IMR-90 (cell line): ENCODE results near the gene SERINC3. TPM values are rescaled to one million over a fixed set of nuclear protein-coding genes. Genes with fewer than 3 reads are reported as not detected.

Source experiments
- ATAC-seq: fragments of 200-7000 bp; cut with Tn5 transposase; 2 replicates; pipeline ENCODE4 v1.9.1; 2020; ENCODE audit warnings: low read depth, mild to moderate bottlenecking, moderate library complexity
- BruUV-seq: library from RNA; stranded (reverse); fragments of 400-500 nt; replicated peaks from 2 replicates; lab custom pipeline; 2021; lab: Mats Ljungman, UMichigan
- CTCF ChIA-PET: fragments of 300-600 bp; formaldehyde crosslinking; extraction: SDS; loops from one replicate; lab custom pipeline; 2021; ENCODE audit warnings: antibody characterized with exemption; lab: Yijun Ruan, JAX
- POLR2A ChIA-PET: fragments of 300-600 bp; sonication (Branson Sonifier 250); formaldehyde crosslinking; loops from one replicate; lab custom pipeline; 2022; ENCODE audit warnings: antibody characterized with exemption; ENCODE audit not compliant: unreplicated experiment; lab: Charles Lee
- DNase-seq: peaks from one replicate; pipeline ENCODE4 v3.0.0; 2013
- H2AFZ ChIP-seq: replicated peaks from 2 replicates; pipeline ENCODE3; 2013; ENCODE audit warnings: low read length, mild to moderate bottlenecking; ENCODE audit not compliant: poor library complexity
- H2AK5ac ChIP-seq: 2 replicates; pipeline ENCODE4 v1.6.1; 2013; ENCODE audit warnings: low read depth, low read length, inconsistent platforms
- H2AK9ac ChIP-seq: replicated peaks from 2 replicates; pipeline ENCODE3; 2013; ENCODE audit warnings: mild to moderate bottlenecking, low read depth, low read length, moderate library complexity; ENCODE audit not compliant: poor library complexity
- H2BK120ac ChIP-seq: 2 replicates; pipeline ENCODE4 v1.6.1; 2013; ENCODE audit warnings: low read depth, low read length, inconsistent platforms
- H2BK15ac ChIP-seq: 3 replicates; pipeline ENCODE4 v1.6.1; 2013; ENCODE audit warnings: low read depth, low read length, inconsistent platforms
- H2BK20ac ChIP-seq: 2 replicates; pipeline ENCODE4 v1.6.1; 2013; ENCODE audit warnings: low read depth, mild to moderate bottlenecking, inconsistent platforms, low read length, moderate library complexity
- H2BK5ac ChIP-seq: 2 replicates; pipeline ENCODE4 v1.6.1; 2013; ENCODE audit warnings: mild to moderate bottlenecking, low read depth, low read length, inconsistent platforms; ENCODE audit not compliant: poor library complexity, severe bottlenecking
- H3K14ac ChIP-seq: replicated peaks from 2 replicates; pipeline ENCODE4 v1.6.1; 2013; ENCODE audit warnings: low read depth, low read length, inconsistent platforms
- H3K18ac ChIP-seq: 2 replicates; pipeline ENCODE4 v1.6.1; 2013; ENCODE audit warnings: low read depth, low read length, control low read depth
- H3K23ac ChIP-seq: 2 replicates; pipeline ENCODE4 v1.6.1; 2013; ENCODE audit warnings: low read depth, low read length, inconsistent platforms
- H3K27ac ChIP-seq: 2 replicates; pipeline ENCODE4 v1.5.1; 2013; ENCODE audit warnings: mild to moderate bottlenecking, control low read depth, low read length; ENCODE audit not compliant: insufficient read depth
- H3K27me3 ChIP-seq: 2 replicates; pipeline ENCODE4 v1.6.1; 2013; ENCODE audit warnings: low read length; ENCODE audit not compliant: control insufficient read depth, insufficient read depth
- H3K36me3 ChIP-seq: 2 replicates; pipeline ENCODE4 v1.6.1; 2013; ENCODE audit warnings: low read length, mixed read lengths; ENCODE audit not compliant: control insufficient read depth, insufficient read depth
- H3K4ac ChIP-seq: 2 replicates; pipeline ENCODE4 v1.6.1; 2013; ENCODE audit warnings: low read depth, low read length, inconsistent platforms
- H3K4me1 ChIP-seq: 2 replicates; pipeline ENCODE4 v1.6.1; 2013; ENCODE audit warnings: low read length, mixed read lengths; ENCODE audit not compliant: control insufficient read depth, insufficient read depth
- H3K4me2 ChIP-seq: 2 replicates; pipeline ENCODE4 v1.6.1; 2013; ENCODE audit warnings: low read depth, mild to moderate bottlenecking, control low read depth, low read length, moderate library complexity
- H3K4me3 ChIP-seq: 2 replicates; pipeline ENCODE4 v1.5.1; 2013; ENCODE audit warnings: low read depth, mild to moderate bottlenecking, control low read depth, low read length, moderate library complexity; ENCODE audit not compliant: insufficient read depth
- H3K56ac ChIP-seq: 2 replicates; pipeline ENCODE4 v1.6.1; 2013; ENCODE audit warnings: low read length, inconsistent platforms; ENCODE audit not compliant: insufficient read depth; ENCODE audit errors: extremely low read depth
- H3K79me1 ChIP-seq, 2 experiments: 2 replicates each; pipeline ENCODE4 v1.6.1; 2013; ENCODE audit warnings: low read length in 2 of 2, inconsistent platforms in 1 of 2, low read depth in 1 of 2
- H3K9ac ChIP-seq: 2 replicates; pipeline ENCODE4 v1.6.1; 2013; ENCODE audit warnings: low read depth, low read length, control low read depth
- H3K9me1 ChIP-seq: 2 replicates; pipeline ENCODE4 v1.6.1; 2013; ENCODE audit warnings: low read length, inconsistent platforms; ENCODE audit not compliant: insufficient read depth
- H3K9me3 ChIP-seq: 2 replicates; pipeline ENCODE4 v1.6.1; 2013; ENCODE audit warnings: low read length; ENCODE audit not compliant: control insufficient read depth, insufficient read depth
- H4K20me1 ChIP-seq: 2 replicates; pipeline ENCODE4 v1.6.1; 2013; ENCODE audit warnings: low read length, inconsistent platforms; ENCODE audit not compliant: insufficient read depth
- H4K5ac ChIP-seq: 2 replicates; pipeline ENCODE4 v1.6.1; 2013; ENCODE audit warnings: mild to moderate bottlenecking, low read depth, low read length, control low read depth
- H4K8ac ChIP-seq, 2 experiments: 2 replicates each; pipeline ENCODE4 v1.6.1; 2013; ENCODE audit warnings: low read depth in 2 of 2, low read length in 2 of 2, control low read depth in 1 of 2, inconsistent platforms in 1 of 2
- H4K91ac ChIP-seq: 2 replicates; pipeline ENCODE4 v1.6.1; 2013; ENCODE audit warnings: low read depth, low read length, inconsistent platforms; ENCODE audit not compliant: insufficient read depth
- CEBPB ChIP-seq: IDR thresholded peaks from 2 replicates; pipeline ENCODE4 v1.6.1; 2012; ENCODE audit warnings: low read depth, low read length, improper control_type of control experiment
- ELK1 ChIP-seq: fragments of 150-350 bp; IDR thresholded peaks from 2 replicates; pipeline ENCODE4 v1.6.1; 2016; ENCODE audit warnings: low read depth, mild to moderate bottlenecking, low read length, moderate library complexity, borderline replicate concordance
- MAZ ChIP-seq: IDR thresholded peaks from 2 replicates; pipeline ENCODE4 v1.6.1; 2012; ENCODE audit warnings: low read depth, mild to moderate bottlenecking, low read length, improper control_type of control experiment, moderate library complexity, borderline replicate concordance
- POLR2A ChIP-seq: IDR thresholded peaks from 2 replicates; pipeline ENCODE4 v1.6.1; 2012; ENCODE audit warnings: mild to moderate bottlenecking, low read depth, low read length
- RAD21 ChIP-seq: IDR thresholded peaks from 2 replicates; pipeline ENCODE4 v1.6.1; 2012; ENCODE audit warnings: low read length, improper control_type of control experiment
- RFX5 ChIP-seq: IDR thresholded peaks from 2 replicates; pipeline ENCODE4 v1.8.0; 2012; ENCODE audit warnings: low read depth, mild to moderate bottlenecking, low read length, moderate library complexity
- USF2 ChIP-seq: fragments of 150-350 bp; IDR thresholded peaks from 2 replicates; pipeline ENCODE4 v1.6.1; 2017; ENCODE audit warnings: mild to moderate bottlenecking, antibody characterized with exemption, low read length, low read depth
- WGBS, 2 experiments: methylation state at CpG; one replicate each; pipeline versions ENCODE4 v1.1.5 to v1.1.7; 2013; ENCODE audit warnings: missing lambda C conversion rate in 2 of 2; ENCODE audit not compliant: insufficient read length in 1 of 2; ENCODE audit errors: extremely low coverage in 2 of 2; 5-methylcytosine and 5-hydroxymethylcytosine counted together
- dilution Hi-C: fragments of 300-500 bp; cut with HindIII; formaldehyde crosslinking; loops from one replicate; pipeline ENCODE4 v1.14.3; 2018; ENCODE audit warnings: low sequenced_read_pairs; ENCODE audit not compliant: unreplicated experiment
- in situ Hi-C: fragments of 300-500 bp; cut with MboI; formaldehyde crosslinking; loops from 3 replicates; pipeline ENCODE4 v1.14.3; 2019; ENCODE audit warnings: low sequenced_read_pairs, inconsistent platforms, mixed read lengths
- intact Hi-C: fragments of 100-400 bp; cut with micrococcal nuclease; formaldehyde crosslinking; loops from 2 replicates; pipeline ENCODE4 v1.10.0; 2022
- polyA plus RNA-seq, 3 experiments: library from polyadenylated mRNA; depleted of rRNA; stranded (reverse); fragments of >200 nt; gene quantifications; 2 replicates each; pipeline ENCODE4 v1.2.3, GENCODE V29; 2012; ENCODE audit warnings: low replicate concordance in 1 of 3
- total RNA-seq: library from RNA; depleted of rRNA; stranded (reverse); fragments of >200 nt; gene quantifications from 2 replicates; pipeline ENCODE4 v1.2.3, GENCODE V29; 2012
- TF ChIP-seq, protein P1 (sequence below): conservative IDR thresholded peaks from 2 replicates; pipeline ENCODE4 v1.5.1; 2012; ENCODE audit warnings: mild to moderate bottlenecking, low read depth, low read length, improper control_type of control experiment

SERINC3 gene
- total and polyA plus RNA-seq, 2 of the 4 experiments (the other 2 are of a cell fraction) = 101 to 132 TPM

GRCh38 chr20:44448753-44449546 is 72.9 kb downstream of the SERINC3 start:
- Histone ChIP-seq H3K9ac (no peak overlapping the region), H4K91ac (no peak overlapping the region), H2AFZ (no peak overlapping the region), H4K8ac (no peak overlapping the region), H3K9me3 (no peaks in the 10 kb centered on the region; the same call in 1 of the 2 replicates), H2AK5ac (no peak overlapping the region), H3K4me1 (peaks cover 2% of the 10 kb centered on the region; the same call in 1 of the 2 replicates), H2BK20ac (no peak overlapping the region), H3K79me1 (no peaks in the 10 kb centered on the region), H4K20me1 (no peaks in the 10 kb centered on the region), H3K23ac (no peak overlapping the region), H3K4me3 (no peak overlapping the region), H3K4ac (no peak overlapping the region), H2AK9ac (no peak overlapping the region), H3K14ac (no peak overlapping the region), H3K4me2 (no peak overlapping the region), H2BK15ac (no peak overlapping the region), H2BK5ac (no peak overlapping the region), H3K36me3 (no peaks in the 10 kb centered on the region), H3K27me3 (peaks cover 34% of the 10 kb centered on the region), H4K5ac (no peak overlapping the region), H3K9me1 (no peaks in the 10 kb centered on the region), H2BK120ac (no peak overlapping the region), H3K27ac (no peak overlapping the region), H3K18ac (no peak overlapping the region), H3K56ac (no peak overlapping the region)
- no TSS peak for BruUV-seq
- intact Hi-C loops = no loop called here
- ATAC-seq = no peak
- in situ Hi-C loops = no loop called here
- CTCF ChIA-PET = no interaction called here
- dilution Hi-C loops = no loop called here
- TF ChIP-seq RAD21 = no peak
- TF ChIP-seq CEBPB = no peak
- TF ChIP-seq POLR2A = no peak
- TF ChIP-seq USF2 = no peak
- TF ChIP-seq MAZ = no peak
- no peak for TF ChIP-seq ELK1
- TF ChIP-seq, protein P1, sequence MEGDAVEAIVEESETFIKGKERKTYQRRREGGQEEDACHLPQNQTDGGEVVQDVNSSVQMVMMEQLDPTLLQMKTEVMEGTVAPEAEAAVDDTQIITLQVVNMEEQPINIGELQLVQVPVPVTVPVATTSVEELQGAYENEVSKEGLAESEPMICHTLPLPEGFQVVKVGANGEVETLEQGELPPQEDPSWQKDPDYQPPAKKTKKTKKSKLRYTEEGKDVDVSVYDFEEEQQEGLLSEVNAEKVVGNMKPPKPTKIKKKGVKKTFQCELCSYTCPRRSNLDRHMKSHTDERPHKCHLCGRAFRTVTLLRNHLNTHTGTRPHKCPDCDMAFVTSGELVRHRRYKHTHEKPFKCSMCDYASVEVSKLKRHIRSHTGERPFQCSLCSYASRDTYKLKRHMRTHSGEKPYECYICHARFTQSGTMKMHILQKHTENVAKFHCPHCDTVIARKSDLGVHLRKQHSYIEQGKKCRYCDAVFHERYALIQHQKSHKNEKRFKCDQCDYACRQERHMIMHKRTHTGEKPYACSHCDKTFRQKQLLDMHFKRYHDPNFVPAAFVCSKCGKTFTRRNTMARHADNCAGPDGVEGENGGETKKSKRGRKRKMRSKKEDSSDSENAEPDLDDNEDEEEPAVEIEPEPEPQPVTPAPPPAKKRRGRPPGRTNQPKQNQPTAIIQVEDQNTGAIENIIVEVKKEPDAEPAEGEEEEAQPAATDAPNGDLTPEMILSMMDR = peak; percentile 9; the same call in 1 of the 2 replicates
- no peak for TF ChIP-seq RFX5
- POLR2A ChIA-PET = no interaction called here
- DNase-seq = no peak
- 50% methylated on average over 2 of the region's 9 CpGs; no CpG with 5 or more reads in 1 of the 2 experiments for WGBS, 2 experiments
